Raji (cell line): ENCODE data around the gene FTH1.

Experiments
- POLR2A ChIP-seq: IDR thresholded peaks from 2 replicates; pipeline ENCODE4 v1.6.1; 2011; ENCODE audit warnings: low read depth, low read length, control low read depth; ENCODE audit not compliant: insufficient read depth

The FTH1 gene

DNA sequence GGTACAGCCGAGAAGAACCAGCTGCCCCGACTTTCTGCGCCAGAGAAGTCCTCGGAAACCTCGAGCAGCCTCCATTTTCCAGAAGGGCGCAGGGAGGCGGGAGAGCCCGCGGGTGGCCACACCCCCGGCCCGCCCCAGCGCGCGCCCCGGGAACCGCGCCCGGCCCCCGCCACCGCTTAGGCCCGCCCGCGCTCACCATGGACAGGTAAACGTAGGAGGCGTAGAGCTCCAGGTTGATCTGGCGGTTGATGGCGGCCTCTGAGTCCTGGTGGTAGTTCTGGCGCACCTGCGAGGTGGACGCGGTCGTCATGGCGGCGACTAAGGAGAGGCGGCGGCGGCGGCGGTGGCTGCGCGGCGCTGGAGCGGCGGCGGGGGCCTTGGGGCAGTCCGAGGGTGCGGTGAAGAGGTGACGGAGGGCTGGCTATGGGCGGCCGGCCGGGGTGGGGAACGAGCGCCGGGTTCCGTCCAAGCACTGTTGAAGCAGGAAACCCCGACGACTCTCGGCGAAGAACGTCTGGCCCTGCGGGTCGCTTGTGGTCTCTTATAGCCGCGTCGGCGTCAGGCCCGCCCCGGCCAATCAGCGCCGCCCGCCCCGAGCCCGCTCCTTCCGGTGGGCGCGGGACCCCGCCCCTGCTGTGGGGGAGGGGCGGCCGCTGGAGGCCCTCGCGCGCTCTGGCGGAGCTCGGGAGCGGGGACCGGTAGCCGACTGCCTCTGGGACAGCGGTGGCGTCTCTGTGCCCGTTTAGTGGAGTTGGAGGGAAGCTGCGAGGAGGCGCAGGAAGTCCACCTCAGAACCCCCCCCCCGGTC, at the start of gene FTH1:
FTH1 (minus strand) TSS at position 519 of the 808 bp plus-strand sequence; CDS start at position 310, 209 bp downstream.
- peak; percentile 80 for TF ChIP-seq POLR2A

GRCh38 chr11:62015615-62016014, 48.2 kb upstream of the FTH1 start:
- no peak for TF ChIP-seq POLR2A

DNA sequence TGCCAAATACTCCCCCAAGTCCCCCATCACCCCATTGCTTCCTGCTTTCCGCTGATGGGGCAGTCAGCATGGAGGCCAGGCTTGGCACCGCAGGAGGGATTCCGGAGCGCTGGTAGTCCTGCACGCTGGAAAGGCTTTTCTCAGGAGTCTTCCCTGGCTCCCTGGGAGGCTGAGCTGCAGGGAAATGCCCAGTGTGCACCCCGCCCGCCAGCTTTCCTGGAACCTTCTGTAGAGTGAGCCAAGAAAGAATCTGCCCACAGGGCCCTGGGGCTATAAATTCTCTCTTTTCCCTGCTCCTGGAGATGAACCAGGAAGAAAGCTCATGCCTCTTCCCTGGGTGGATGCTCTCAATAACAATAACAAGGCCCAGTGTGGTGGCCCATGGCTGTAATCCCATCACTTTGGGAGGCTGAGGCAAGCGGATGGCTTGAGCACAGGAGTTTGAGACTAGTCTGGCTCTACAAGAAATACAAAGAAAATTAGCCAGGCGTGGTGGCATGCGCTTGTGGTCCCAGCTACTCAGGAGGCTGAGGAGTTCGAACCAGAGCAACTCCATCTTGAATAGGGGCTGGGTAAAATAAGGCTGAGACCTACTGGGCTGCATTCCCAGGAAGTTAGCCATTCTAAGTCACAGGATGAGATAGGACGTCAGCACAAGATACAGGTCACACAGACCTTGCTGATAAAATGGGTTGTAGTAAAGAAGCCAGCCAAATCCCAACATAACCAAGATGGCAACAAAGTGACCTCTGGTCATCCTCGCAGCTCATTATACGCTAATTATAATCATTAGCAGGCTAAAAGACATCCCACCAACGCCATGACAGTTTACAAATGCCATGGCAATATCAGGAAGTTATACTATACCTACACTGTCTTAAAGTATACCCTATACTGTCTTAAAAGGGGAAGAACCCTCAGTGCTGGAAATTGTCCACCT, 46.4 kb upstream of the FTH1 start:
- TF ChIP-seq POLR2A = no peak

- TF ChIP-seq POLR2A = no peak
Observed at GRCh38 chr11:62012832-62013461, 45.5 kb upstream of the FTH1 start.

GRCh38 chr11:62012451-62012831, 45.0 kb upstream of the FTH1 start:
- no peak for TF ChIP-seq POLR2A

DNA sequence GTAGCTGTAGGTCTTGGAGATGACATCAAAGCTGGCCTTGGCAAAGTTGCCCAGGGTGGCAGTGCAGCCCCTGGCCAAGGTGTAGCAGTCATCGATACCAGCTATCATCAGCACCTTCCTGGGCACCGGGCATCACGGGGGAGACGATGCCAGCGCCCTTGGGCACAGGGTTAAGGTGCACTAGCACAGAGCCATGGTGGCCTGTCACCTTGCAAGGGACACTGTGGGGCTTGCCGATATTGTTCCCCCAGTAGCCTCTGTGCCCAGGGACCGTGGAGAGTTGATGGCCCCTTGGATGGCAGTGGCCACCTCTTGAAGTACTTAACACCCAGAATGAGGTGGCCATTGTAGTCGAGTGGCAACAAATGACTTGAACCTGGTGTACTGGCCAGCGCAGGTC, 44.4 kb upstream of the FTH1 start:
- no peak for TF ChIP-seq POLR2A

DNA sequence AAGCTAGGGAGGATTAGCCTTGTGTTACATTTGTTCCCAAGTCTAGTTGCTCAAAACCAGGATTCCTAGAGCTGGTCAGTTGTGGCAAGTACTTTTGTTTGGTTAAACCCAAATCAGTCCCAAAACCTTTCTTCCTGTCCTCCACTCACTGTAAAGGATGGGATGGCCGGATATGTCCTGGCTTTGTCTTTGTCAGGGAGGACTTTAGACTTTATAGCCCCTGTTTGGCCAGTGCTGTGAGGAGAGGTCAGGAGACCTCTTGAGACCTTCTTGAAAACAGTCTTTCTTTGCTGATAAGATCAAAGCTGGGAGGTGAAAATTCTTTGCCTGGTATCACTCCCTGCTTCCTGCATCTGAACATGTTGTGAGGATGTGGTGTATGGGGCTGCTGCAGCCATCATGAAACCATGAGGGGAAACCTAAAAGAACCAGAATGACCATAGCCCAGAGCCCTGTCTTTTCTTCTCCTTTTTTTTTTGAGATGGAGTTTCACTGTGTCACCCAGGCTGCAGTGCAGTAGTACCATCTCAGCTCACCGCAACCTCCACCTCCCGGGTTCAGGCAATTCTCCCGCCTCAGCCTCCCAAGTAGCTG, 43.6 kb upstream of the FTH1 start:
- TF ChIP-seq POLR2A = no peak

DNA sequence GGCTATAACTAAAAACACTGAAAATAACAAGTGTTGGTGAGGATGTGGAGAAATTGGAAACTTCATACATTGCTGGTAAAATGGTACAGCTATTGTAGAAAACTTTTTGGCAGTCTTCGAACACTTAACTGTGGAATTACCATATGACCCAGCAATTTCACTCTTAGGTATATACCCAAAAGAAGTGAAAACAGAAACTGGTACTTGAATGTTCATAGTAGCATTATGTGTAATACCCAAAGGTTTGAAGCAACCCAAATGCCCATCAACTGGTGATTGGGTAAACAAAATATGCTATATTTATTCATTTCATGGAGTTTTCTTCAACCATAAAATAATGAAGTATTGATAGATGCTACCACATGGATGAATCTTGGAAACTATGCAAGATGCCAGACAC, 40.8 kb upstream of the FTH1 start:
- TF ChIP-seq POLR2A = no peak

DNA sequence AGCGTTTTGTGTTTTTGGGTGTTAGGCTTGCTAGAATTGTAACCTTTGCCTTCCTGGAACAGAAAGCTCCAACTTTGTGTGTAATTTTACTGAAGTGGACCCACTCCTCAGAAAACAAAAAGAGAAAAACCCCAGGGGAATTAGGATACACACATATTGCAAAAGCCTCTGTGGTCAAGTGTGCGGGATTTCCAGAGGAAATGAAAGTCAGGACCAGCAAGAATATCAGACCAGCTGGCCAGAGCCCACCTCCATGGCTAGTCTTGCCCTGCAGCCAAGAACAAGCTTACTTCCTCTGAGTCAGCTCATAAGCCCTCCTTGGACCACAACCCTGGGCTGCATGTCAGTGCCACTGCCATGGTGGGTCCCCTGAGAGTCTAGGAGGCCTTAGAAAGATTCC, 37.0 kb upstream of the FTH1 start:
- no peak for TF ChIP-seq POLR2A

DNA sequence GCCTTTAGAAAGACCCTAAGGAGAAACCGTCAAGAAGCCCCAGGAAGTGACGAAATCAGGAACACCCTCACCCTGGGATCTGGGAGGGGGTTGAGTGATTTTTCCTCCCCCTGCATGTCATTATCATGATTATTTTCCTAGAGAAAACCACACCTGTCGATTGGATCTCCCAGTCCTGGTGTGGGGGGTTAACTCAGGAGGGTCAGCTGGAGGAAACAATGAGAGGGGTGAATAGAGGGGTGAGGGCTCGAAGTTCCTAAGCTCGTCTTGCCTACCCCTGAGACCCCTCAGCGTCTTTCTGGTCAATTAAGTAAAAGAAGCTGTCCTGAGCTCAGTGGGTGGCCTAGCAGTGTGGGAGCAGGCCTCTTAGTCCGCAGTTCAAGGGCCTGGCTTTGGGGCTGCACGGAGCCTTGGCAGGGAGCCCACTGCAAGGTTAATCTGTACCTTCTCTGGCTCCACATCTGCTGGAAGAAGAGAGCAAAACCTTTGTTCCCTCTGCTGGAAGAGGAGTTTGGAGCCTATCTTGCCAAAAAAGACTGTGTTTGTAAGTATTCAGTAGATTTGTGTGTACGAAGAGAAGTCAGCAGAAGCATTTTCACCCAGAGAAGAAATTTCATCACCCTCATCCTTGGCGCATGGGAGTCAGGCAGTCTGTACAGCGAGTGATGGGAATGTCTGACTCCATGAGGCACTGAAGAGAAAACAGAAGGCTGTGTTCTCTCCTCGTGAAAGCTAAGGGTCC, 34.2 kb upstream of the FTH1 start:
- no peak for TF ChIP-seq POLR2A

DNA sequence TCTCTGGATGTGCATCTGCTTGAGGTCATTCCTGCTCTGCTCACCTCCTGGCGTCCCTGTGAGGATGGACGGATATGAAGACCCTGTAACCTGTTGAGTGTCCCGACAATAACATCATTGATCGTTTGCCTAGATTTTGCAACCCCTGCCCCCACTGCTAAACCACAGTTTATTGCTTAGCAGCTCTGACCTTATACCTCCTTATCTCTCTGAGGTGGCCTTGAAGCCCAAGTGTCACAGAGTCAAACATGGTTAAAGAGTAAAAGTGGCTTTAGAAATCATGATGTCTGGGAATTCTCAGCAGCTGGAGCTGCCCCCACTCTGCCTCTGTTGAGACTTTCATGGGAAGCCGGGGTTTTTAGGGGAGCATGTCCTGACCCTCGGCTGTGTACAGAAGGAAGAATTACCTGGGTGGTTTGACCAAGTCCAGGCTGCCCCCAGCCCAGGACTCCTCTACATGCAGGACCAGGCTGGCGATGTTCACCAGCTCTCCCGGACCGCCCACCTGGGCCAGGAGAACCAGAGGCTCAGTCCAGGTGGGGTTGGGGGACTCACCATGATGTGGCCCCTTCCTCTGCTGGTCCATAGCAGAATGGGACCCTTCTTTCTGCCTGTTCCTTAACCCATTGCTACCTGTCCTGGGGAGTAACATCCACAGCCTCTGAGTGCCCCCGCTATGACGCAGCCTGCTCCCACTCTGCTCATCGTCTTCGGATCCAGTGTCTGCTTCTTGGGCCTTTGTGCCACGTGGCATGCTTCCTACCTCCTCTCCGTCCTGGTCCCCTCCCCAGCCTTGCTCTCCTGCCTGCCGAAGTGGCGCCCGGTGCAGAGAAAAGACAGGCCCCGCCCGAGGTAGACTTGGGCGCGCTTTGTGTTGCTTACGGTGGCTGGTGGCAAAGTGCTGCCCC, 33.4 kb upstream of the FTH1 start:
- TF ChIP-seq POLR2A = no peak

GRCh38 chr11:61999141-61999975, 31.9 kb upstream of the FTH1 start:
- no peak for TF ChIP-seq POLR2A

GRCh38 chr11:61996933-61997332, 29.5 kb upstream of the FTH1 start:
- no peak for TF ChIP-seq POLR2A
